ENCODE results near the gene PIAS4.

PIAS4 gene

DNA sequence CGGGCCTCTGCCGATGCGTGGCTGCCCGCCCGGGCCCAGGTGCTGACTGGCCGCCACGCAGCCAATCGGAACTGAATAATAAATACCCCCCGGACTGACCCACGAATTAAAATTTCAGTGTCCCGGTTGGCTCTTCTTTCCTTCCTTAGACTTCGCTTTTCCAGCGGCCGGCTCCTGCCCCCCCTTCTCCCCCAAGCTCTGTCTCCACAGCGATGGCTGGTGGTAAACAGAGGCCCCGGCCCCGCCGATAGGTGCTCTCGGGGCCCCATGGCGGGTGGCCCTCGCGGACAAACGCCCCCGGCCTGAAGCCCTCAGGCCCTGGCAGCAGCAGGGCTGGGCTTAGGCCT lies 56.6 kb downstream of the PIAS4 start:
- Mint-ChIP-seq H3K4me1 (ENCODE audit: low read depth) (peaks cover 13% of the 10 kb centered on the region), H3K9me3 (no peaks in the 10 kb centered on the region), H3K27ac (peak overlapping the region; percentile 81), H3K27me3 (ENCODE audit: low read depth) (no peaks in the 10 kb centered on the region), H3K36me3 (ENCODE audit: low read depth) (peaks cover 3% of the 10 kb centered on the region), H3K4me3 (peak overlapping the region; percentile 82)
- DNase-seq (ENCODE audit: low spot score) = no peak

DNA sequence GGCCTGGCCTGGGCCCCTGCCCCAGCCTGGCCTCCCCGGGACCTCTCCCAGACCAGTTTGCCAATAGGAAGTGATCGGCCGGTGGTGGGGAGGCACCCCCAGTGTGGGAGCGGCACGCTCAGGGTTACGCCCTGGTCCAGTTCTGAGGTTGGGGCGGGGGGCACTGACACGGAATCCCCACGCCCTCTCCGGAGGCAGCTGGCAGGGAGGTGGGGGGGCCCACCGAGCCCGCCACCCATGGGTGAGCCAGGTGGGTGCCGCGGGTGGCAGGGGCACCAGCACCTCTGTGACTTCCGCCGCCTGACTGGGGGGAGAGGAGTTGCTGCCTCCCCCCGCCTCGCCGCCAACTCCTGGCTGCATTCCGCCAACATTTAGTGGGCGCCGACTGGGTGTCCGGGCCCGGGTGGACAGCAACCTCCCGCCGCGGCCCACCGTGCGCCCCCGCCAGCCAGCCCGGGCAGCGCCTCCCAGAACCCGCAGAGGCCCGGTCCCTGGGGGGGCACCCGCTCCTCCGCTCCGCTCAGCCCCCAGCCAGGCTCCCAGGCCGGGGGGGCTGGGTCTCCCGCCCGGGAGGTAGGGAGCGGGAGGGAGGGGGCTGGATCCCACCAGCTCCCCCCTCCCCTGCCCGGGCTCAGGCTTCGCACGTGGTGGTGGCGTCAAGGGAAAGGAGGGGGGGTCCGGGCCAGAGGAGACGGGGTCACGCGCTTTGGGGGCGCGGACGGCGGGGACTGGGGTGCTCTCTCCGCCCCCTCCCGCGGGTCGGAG lies 57.1 kb downstream of the PIAS4 start:
- Mint-ChIP-seq H3K36me3 (ENCODE audit: low read depth) (peaks cover 3% of the 10 kb centered on the region), H3K27me3 (ENCODE audit: low read depth) (no peaks in the 10 kb centered on the region), H3K9me3 (no peaks in the 10 kb centered on the region), H3K4me1 (ENCODE audit: low read depth) (peaks cover 17% of the 10 kb centered on the region), H3K4me3 (peak overlapping the region; percentile 82), H3K27ac (no peak overlapping the region)
- DNase-seq (ENCODE audit: low spot score) = peak; percentile 44

DNA sequence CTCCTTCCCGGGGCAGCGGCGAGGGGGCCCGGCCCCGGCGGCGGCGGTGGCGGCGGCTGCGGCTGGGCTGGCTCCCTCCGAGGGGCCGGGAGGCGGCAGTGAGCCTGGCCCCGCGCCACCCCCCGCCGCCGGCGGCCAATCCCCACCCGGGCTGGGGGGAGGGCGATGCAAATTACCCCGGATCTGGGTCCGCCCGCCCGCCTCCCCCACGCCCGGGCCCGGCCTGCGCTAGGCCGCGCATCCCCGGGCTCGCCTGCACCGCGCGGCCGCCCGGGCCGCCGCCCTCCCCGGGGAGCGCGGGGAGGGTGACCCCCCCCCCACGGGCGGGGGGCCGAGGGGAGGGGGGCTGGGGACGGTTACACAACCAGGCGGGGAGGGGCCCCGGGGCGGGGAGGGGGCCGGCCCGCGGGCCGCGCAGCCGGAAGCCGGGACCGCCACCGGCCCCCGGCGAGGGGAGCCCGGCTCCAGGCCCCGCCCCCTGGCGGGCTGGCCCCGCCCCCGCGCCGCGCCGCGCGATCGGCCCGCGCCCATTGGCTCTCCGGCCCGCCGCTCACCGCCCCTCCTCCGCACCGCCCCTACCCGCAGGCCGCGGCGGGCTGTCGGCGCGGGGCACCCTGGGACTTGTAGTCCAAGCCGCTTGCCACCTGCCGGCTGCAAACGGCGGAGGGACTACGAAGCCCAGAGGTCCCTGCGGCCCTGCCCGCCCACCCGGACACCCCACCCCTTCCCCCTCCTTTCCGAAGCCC lies 58.1 kb downstream of the PIAS4 start:
- no peaks in the 10 kb centered on the region for H3K9me3 Mint-ChIP-seq
- H3K4me1 Mint-ChIP-seq (ENCODE audit: low read depth) = peaks cover 16% of the 10 kb centered on the region

DNA sequence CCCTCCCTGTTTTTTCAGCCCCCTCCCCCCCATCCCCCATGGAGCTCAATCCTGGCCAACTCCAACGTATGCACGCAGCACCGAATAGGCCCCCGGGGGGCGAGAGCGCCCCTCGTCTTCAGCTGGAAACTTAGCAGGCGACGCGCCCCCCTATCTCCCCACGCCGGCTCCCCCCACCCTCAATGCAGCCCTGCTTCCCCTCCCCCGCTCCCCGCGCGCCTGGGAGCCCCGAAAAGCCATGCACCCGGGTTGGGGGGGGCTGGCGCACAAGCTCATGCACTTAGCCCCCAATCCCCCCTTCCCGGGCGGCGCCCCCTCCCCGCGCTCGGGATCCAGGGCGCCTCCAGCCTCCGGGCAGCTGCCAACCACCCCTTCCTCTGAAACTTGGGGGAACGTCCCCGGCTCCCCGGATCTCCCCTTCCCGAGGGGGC lies 58.7 kb downstream of the PIAS4 start:
- Mint-ChIP-seq H3K36me3 (ENCODE audit: low read depth) (peaks cover 3% of the 10 kb centered on the region), H3K27me3 (ENCODE audit: low read depth) (no peaks in the 10 kb centered on the region), H3K4me1 (ENCODE audit: low read depth) (peaks cover 16% of the 10 kb centered on the region), H3K4me3 (peak overlapping the region; percentile 55), H3K9me3 (no peaks in the 10 kb centered on the region), H3K27ac (no peak overlapping the region)
- DNase-seq (ENCODE audit: low spot score) = peak; percentile 32

More for the DNA sequence above, 58.1 kb downstream of the PIAS4 start:
- DNase-seq (ENCODE audit: low spot score) = peak; percentile 98
- Mint-ChIP-seq H3K27ac (peak overlapping the region; percentile 31), H3K4me3 (peak overlapping the region; percentile 55), H3K27me3 (ENCODE audit: low read depth) (no peaks in the 10 kb centered on the region), H3K36me3 (ENCODE audit: low read depth) (peaks cover 3% of the 10 kb centered on the region)

DNA sequence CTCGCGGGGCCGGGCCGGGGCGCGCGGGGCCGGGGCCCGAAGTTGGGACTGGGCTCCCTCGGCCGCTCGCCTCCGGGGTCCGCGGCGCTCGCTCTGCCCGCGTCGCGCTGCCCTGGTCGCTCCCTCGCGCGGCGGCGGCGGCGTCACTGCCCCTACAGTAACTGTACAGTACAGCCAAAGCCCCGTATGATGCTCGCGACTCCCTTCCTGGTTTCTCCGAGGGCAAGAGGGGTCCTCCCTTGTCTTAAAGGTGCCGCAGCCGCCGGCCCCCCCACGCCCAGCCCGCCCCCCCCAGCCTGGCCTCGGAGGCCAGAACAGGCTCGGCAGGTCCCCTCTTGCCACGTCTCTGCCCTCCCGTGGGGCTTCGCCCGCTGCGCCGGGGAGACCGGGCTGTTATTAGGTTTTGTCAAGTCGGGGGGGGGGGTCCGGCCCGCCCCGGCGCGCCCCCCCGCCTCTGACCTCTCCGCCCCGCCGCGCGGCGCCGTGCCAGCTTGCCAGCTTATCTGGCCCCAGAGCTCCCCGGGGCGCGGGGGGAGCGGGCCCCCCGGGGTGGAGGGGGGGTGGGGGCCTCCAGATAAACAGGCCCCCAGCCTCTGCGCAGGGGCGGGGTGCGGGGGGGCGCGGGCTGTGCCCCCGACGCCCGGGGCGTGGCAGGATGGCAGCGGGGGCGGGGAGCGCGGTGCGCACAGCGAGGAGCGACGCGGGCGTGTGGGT lies 59.3 kb downstream of the PIAS4 start, which contains the start of gene ZBTB7A:
Gene ZBTB7A (minus strand): TSS at position 218 of the 714 bp plus-strand sequence. CDS start 11,667 bp downstream, outside the sequence.
- H3K27ac Mint-ChIP-seq = peak within 1 kb of the TSS; percentile 86
- H3K4me1 Mint-ChIP-seq (ENCODE audit: low read depth) = peaks cover 16% of the 10 kb centered on the region
- peak; percentile 73 for DNase-seq (ENCODE audit: low spot score)
- peaks cover 3% of the 10 kb centered on the region for H3K36me3 Mint-ChIP-seq (ENCODE audit: low read depth)
- no peaks in the 10 kb centered on the region for H3K9me3 Mint-ChIP-seq
- H3K27me3 Mint-ChIP-seq (ENCODE audit: low read depth) = no peaks in the 10 kb centered on the region
- H3K4me3 Mint-ChIP-seq = peak within 1 kb of the TSS; percentile 74

DNA sequence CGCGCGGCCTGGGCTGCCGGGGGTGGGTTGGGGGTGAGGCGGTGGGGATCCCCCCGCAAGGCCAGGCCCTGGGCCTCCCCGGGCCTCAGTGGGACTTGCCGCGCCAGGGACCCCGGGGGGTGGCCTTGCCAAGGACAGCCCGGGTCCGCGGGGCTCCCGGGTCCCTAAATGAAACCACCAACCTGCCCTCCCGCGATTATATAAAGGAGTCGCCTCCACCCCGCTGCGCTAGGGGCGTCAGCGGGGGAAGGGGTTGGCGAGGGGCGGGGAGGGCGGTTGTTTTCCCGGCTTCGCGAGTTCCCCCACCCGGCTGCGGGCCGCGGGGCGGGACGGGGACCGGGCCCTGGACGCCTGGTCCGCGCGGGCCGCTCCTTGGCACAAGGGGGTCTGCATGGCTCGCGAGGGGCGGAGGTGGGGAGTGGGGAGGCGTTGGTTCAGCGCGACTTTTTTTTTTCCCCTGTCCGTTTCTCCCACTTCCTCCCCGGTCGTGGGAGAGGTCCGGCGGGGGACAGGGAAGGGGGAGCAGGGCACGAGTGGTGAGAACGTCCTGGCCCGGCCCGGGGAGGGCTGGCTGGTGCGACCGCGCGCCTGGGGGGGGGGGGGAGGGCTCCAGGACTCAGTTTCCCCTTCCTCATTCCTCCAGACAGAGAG lies 60.0 kb downstream of the PIAS4 start:
- H3K4me3 Mint-ChIP-seq = peak overlapping the region; percentile 86
- peak overlapping the region; percentile 88 for H3K27ac Mint-ChIP-seq
- peaks cover 3% of the 10 kb centered on the region for H3K36me3 Mint-ChIP-seq (ENCODE audit: low read depth)
- H3K27me3 Mint-ChIP-seq (ENCODE audit: low read depth) = no peaks in the 10 kb centered on the region
- peaks cover 16% of the 10 kb centered on the region for H3K4me1 Mint-ChIP-seq (ENCODE audit: low read depth)
- H3K9me3 Mint-ChIP-seq = no peaks in the 10 kb centered on the region
- DNase-seq (ENCODE audit: low spot score) = peak; percentile 70

DNA sequence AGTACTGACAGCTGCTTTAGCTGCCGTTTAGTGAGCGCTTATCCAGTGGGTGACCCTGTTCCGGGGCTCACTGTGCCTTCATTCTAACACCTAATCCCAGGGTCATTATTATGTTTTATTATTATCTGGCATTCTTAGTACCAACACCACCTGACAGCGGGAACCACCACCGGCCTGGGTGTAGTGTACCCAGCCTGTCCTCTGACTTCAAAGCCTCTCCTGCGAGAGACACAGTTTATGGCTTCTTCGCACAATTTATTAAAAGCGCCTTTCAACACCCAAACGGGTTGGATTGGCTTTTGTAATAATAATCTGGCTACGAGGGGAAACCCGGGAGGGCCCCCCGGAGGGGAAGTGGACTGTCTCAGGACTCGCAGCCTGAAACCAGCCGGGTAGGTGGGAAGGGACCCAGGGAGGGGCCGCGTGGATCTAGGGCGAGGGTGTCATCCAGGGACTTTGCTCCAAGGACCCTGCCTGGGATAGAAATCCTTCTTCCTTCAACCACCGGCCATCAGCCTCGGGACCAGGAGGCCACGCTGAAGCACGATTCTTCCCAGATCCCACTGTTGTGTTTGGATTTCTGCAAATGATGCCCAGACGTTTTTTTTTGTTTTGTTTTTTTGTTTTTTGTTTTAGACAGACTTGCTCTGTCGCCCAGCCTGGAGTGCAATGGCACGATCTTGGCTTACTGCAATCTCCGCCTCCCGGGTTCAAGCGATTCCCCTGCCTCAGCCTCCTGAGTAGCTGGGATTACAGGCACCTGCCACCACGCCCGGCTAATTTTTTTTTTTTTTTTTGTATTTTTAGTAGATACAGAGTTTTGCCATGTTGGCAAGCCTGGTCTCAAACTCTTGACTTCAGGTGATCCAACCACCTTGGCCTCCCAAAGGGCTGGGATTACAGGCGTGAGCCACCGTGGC lies 60.8 kb downstream of the PIAS4 start:
- Mint-ChIP-seq H3K9me3 (no peaks in the 10 kb centered on the region), H3K4me3 (peak overlapping the region; percentile 86), H3K27ac (peak overlapping the region; percentile 88), H3K27me3 (ENCODE audit: low read depth) (no peaks in the 10 kb centered on the region), H3K4me1 (ENCODE audit: low read depth) (peaks cover 16% of the 10 kb centered on the region), H3K36me3 (ENCODE audit: low read depth) (peaks cover 3% of the 10 kb centered on the region)
- DNase-seq (ENCODE audit: low spot score) = no peak

DNA sequence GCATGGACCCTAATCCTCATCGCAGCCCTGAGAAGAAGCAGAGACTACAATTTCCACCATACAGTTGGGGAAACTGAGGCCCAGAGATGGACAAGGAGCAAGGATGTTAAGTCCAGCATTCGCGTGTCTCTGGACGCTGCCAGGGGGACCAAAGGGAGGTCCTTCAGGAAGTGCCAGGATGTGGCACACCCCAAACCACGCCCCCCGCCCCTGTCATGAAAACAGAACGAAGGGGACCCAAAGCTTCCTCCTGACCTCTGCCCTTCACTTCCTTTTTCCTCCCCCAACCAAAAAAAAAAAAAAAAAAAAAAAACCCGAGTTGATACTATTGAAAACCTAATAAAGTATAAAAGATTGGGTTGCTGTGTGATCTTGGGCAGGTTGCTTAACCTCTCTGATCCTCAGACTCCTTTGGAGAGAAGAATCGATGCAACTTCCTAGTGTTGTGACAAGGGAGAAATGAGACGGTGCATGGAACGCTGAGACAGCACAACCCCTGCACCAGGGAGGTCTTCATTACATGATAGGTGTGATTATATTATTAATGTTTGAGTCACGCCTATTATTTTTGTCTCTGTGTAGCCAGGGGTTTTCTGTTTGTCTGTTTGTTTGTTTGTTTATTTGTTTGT lies 61.9 kb downstream of the PIAS4 start:
- Mint-ChIP-seq H3K4me3 (peak overlapping the region; percentile 86), H3K27ac (peak overlapping the region; percentile 67), H3K9me3 (no peaks in the 10 kb centered on the region), H3K27me3 (ENCODE audit: low read depth) (no peaks in the 10 kb centered on the region), H3K4me1 (ENCODE audit: low read depth) (peaks cover 19% of the 10 kb centered on the region), H3K36me3 (ENCODE audit: low read depth) (no peaks in the 10 kb centered on the region)
- DNase-seq (ENCODE audit: low spot score) = peak; percentile 49

DNA sequence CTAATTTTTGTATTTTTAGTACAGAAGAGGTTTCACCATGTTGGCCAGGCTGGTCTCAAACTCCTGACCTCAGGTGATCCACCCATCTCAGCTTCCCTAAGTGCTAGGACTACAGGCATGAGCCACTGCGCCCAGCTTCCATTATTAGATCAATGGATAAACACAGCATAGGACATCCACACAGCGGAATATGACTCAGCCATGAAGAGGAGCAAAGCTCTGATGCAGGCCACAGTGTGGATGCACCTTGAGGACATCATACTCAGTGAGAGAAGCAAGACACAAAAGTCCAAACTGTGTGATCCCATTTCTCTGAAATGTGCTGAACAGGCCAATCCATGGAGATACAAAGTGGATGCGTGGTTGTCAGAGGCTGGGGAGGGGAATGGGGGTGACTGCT lies 64.1 kb downstream of the PIAS4 start:
- H3K4me1 Mint-ChIP-seq (ENCODE audit: low read depth) = peaks cover 31% of the 10 kb centered on the region
- H3K36me3 Mint-ChIP-seq (ENCODE audit: low read depth) = no peaks in the 10 kb centered on the region
- H3K9me3 Mint-ChIP-seq = no peaks in the 10 kb centered on the region
- no peak overlapping the region for H3K4me3 Mint-ChIP-seq
- DNase-seq (ENCODE audit: low spot score) = no peak
- no peak overlapping the region for H3K27ac Mint-ChIP-seq
- no peaks in the 10 kb centered on the region for H3K27me3 Mint-ChIP-seq (ENCODE audit: low read depth)

DNA sequence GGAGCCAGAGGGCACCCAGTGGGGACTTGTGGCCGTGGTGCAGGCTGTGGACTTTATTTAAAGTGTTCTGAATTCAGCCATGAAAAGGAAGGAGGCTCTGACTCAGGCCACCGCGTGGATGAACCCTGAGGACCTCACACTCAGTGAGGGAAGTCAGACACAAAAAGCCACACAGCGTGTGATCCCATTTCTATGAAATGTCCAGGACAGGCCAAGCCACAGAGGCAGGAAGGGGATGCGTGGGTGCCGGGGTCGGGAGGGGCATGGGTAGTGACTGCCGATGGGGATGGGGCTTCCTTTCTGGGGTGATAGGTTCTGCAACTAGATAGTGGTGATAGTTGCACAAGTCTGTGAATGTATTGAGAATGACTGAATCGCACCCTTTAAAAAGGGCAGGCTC lies 67.8 kb downstream of the PIAS4 start:
- peaks cover 22% of the 10 kb centered on the region for H3K4me1 Mint-ChIP-seq (ENCODE audit: low read depth)
- H3K27ac Mint-ChIP-seq = peak overlapping the region; percentile 82
- peak overlapping the region; percentile 57 for H3K4me3 Mint-ChIP-seq
- DNase-seq (ENCODE audit: low spot score) = peak; percentile 79
- no peaks in the 10 kb centered on the region for H3K36me3 Mint-ChIP-seq (ENCODE audit: low read depth)
- H3K27me3 Mint-ChIP-seq (ENCODE audit: low read depth) = no peaks in the 10 kb centered on the region
- no peaks in the 10 kb centered on the region for H3K9me3 Mint-ChIP-seq

DNA sequence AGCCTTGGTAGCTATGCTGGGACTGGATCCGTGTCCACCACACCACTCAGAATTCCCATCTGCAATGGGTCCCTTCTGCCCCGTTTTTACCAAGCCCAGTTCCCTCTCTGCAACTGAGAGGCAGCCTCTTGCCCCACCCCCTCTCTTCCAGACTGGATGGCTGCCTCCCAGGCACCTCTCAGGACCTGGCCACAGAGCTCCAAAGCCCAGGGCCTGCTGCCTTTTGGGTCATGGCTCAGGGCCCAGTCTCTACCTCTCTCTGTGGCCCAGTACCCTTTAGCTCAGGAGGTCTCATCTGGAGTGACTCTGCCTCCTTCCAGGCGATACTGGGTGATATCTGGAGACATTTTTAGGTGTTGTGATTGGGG lies 69.5 kb downstream of the PIAS4 start:
- H3K4me1 Mint-ChIP-seq (ENCODE audit: low read depth) = peaks cover 22% of the 10 kb centered on the region
- no peaks in the 10 kb centered on the region for H3K36me3 Mint-ChIP-seq (ENCODE audit: low read depth)
- H3K4me3 Mint-ChIP-seq = peak overlapping the region; percentile 51
- H3K9me3 Mint-ChIP-seq = no peaks in the 10 kb centered on the region
- no peak for DNase-seq (ENCODE audit: low spot score)
- H3K27me3 Mint-ChIP-seq (ENCODE audit: low read depth) = no peaks in the 10 kb centered on the region
- H3K27ac Mint-ChIP-seq = peak overlapping the region; percentile 71

DNA sequence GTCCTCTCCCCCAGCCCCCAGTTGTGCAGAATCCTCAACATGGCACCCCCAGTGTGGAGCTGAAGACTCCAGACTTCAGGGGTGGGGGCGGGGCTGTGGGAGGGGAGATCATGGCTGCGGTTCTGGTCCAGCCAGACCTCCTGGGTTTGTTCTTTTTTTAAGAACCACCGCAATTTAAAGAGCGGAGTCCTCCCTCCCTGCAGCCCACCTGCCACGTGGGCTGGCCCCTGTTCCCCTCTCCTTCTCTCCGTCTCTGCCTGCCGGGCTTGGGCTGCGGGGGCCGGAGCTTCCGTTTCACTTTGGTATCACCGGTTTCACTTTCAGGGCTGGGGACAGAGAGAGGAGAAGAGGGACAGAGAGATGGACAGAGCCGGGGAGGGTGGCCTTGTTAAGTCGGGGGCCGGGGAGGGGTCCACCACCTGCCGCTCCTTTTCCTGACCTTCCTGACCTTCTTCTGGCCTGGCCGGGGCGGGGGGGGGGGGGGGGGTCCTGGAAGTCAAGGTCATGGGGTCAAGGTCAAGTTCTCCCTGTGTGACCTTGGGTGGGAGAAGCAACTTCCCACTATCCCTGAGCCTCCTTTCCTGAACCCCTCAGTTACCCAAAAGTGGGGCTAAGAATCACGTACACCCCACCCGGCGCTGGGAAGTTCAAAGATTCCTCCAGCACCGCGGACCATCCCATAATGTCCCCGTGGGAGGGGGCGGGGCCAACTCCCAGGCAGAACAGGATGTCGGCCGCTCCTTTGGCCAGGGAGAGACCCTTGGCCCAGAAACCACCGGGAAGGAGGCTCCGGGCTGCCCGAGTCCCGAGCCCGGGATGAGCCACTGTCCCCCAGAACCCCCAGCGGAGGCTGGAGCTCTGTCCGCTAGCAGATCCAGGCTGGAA lies 70.5 kb downstream of the PIAS4 start:
- Mint-ChIP-seq H3K4me1 (ENCODE audit: low read depth) (peaks cover 23% of the 10 kb centered on the region), H3K27me3 (ENCODE audit: low read depth) (no peaks in the 10 kb centered on the region), H3K36me3 (ENCODE audit: low read depth) (no peaks in the 10 kb centered on the region), H3K4me3 (peak overlapping the region; percentile 47), H3K27ac (peak overlapping the region; percentile 84), H3K9me3 (no peaks in the 10 kb centered on the region)
- DNase-seq (ENCODE audit: low spot score) = peak; percentile 61
